ENCODE data around the gene PHF20. TPM values are rescaled to one million over a fixed set of nuclear protein-coding genes. Genes with fewer than 3 reads are reported as not detected.

Gene PHF20
- total and polyA plus RNA-seq, 2 of the 13 experiments (the other 11 are each of a cell fraction or from before 2014, with no cell fraction given), result 22.8 to 34.1 TPM

DNA sequence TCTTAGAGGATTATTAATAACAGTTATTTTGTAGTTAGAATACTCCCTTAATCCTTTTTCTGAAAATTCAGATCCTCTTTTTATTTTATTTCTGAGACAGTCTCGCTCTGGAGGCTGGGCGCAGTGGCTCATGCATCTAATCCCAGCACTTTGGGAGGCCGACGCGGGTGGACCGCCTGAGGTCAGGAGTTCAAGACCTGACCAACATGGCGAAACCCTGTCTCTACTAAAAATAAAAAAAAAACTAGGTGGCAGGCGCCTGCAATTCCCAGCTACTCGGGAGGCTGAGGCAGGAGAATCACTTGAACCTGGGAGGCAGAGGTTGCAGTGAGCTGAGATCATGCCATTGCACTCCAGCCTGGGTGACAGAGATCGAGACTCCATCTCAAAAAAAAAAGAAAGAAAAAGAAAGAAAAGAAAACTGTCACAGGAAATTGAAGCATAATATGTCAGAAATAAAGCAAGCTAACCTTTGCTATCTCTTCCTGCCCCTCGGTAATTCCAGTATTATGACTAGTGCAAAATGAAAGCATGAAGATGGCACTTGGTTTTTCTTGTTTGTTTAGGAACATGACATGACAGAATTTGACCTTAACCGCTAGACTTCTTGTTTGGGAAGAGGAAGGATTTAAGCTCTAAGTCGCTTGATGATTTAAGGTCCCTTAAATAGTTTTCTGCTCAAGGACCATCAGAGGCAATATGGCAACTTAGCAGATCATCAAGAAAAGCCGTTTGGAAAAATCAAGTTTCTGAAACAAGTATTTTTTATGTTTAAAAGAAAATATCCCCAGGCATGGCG is 27.9 kb upstream of the PHF20 start (continued):
- TF ChIP-seq, protein P1, sequence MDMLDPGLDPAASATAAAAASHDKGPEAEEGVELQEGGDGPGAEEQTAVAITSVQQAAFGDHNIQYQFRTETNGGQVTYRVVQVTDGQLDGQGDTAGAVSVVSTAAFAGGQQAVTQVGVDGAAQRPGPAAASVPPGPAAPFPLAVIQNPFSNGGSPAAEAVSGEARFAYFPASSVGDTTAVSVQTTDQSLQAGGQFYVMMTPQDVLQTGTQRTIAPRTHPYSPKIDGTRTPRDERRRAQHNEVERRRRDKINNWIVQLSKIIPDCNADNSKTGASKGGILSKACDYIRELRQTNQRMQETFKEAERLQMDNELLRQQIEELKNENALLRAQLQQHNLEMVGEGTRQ (IDR thresholded peaks at IDR 0.05; ENCODE audit: low read depth, low read length), result no peak
- TF ChIP-seq, protein P1 (CRISPR knock-in tag; IDR thresholded peaks at IDR 0.05; ENCODE audit: borderline replicate concordance), result no peak
- TF ChIP-seq SMARCC2 (IDR thresholded peaks at IDR 0.05) (no peak), HOXA9 (CRISPR knock-in tag; IDR thresholded peaks at IDR 0.05; ENCODE audit: borderline replicate concordance) (no peak), ZNF264 (CRISPR knock-in tag; IDR thresholded peaks at IDR 0.05) (no peak), NR2F2 (IDR thresholded peaks at IDR 0.05; ENCODE audit: borderline replicate concordance, low read depth) (peak; percentile 39; the same call in 1 of the 2 replicates), ZEB1 (IDR thresholded peaks at IDR 0.05; ENCODE audit: insufficient replicate concordance, low read depth) (peak; percentile 46), ZNF644 (CRISPR knock-in tag; IDR thresholded peaks at IDR 0.05; ENCODE audit: low read depth) (peak; percentile 19; the same call in 1 of the 2 replicates), FOXO1 (CRISPR knock-in tag; IDR thresholded peaks at IDR 0.05) (peak; percentile 10; the same call in 1 of the 2 replicates), ZNF891 (CRISPR knock-in tag; IDR thresholded peaks at IDR 0.05) (no peak), KAT8 (CRISPR knock-in tag; IDR thresholded peaks at IDR 0.05) (peak; percentile 32), ZNF101 (CRISPR knock-in tag; IDR thresholded peaks at IDR 0.05; ENCODE audit: borderline replicate concordance, low read depth) (0 out of 2 replicates have a peak, but pooled peaks have one; percentile 65), ZNF207 (IDR thresholded peaks at IDR 0.05; ENCODE audit: borderline replicate concordance) (no peak), FOSL1 (CRISPR knock-in tag; IDR thresholded peaks at IDR 0.05; ENCODE audit: borderline replicate concordance) (no peak), RFX3 (CRISPR knock-in tag; IDR thresholded peaks at IDR 0.05) (no peak; the same call in 1 of the 2 replicates)
- TF ChIP-seq, protein P2, sequence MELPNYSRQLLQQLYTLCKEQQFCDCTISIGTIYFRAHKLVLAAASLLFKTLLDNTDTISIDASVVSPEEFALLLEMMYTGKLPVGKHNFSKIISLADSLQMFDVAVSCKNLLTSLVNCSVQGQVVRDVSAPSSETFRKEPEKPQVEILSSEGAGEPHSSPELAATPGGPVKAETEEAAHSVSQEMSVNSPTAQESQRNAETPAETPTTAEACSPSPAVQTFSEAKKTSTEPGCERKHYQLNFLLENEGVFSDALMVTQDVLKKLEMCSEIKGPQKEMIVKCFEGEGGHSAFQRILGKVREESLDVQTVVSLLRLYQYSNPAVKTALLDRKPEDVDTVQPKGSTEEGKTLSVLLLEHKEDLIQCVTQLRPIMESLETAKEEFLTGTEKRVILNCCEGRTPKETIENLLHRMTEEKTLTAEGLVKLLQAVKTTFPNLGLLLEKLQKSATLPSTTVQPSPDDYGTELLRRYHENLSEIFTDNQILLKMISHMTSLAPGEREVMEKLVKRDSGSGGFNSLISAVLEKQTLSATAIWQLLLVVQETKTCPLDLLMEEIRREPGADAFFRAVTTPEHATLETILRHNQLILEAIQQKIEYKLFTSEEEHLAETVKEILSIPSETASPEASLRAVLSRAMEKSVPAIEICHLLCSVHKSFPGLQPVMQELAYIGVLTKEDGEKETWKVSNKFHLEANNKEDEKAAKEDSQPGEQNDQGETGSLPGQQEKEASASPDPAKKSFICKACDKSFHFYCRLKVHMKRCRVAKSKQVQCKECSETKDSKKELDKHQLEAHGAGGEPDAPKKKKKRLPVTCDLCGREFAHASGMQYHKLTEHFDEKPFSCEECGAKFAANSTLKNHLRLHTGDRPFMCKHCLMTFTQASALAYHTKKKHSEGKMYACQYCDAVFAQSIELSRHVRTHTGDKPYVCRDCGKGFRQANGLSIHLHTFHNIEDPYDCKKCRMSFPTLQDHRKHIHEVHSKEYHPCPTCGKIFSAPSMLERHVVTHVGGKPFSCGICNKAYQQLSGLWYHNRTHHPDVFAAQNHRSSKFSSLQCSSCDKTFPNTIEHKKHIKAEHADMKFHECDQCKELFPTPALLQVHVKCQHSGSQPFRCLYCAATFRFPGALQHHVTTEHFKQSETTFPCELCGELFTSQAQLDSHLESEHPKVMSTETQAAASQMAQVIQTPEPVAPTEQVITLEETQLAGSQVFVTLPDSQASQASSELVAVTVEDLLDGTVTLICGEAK (IDR thresholded peaks at IDR 0.05), result no peak; the same call in 1 of the 2 replicates
- TF ChIP-seq, protein P2 (CRISPR knock-in tag; IDR thresholded peaks at IDR 0.05), result no peak
